8988T (cell line): ENCODE results near the gene RNF130.
"Not testable (repeated sequence)": the region's sequence is repeated elsewhere in the genome, so short reads cannot be mapped to it uniquely, and the experiment has no call there.

ENCODE experiments used
- DNase-seq: peaks from one replicate; pipeline ENCODE4 v3.0.0; 2011

RNF130 gene

DNA sequence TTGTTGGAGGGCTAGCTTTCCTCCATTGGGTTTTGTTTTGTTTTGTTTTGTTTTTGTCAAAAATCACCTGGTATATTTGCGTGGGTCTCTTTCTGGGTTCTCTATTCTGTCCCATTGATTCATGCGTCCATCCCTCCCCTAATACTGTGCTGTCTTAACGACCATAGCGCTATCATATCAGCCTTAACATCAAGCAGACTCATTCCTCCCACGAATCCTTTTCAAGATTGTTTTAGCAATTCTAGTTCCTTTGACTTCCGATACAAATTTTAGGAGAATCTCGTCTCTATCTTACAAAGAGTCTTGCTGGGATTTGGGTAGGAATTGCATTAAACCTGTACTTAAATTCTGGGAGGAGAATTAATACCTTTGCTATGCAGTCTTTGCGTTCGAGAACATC is 31.1 kb upstream of the RNF130 start:
- no peak for DNase-seq

DNA sequence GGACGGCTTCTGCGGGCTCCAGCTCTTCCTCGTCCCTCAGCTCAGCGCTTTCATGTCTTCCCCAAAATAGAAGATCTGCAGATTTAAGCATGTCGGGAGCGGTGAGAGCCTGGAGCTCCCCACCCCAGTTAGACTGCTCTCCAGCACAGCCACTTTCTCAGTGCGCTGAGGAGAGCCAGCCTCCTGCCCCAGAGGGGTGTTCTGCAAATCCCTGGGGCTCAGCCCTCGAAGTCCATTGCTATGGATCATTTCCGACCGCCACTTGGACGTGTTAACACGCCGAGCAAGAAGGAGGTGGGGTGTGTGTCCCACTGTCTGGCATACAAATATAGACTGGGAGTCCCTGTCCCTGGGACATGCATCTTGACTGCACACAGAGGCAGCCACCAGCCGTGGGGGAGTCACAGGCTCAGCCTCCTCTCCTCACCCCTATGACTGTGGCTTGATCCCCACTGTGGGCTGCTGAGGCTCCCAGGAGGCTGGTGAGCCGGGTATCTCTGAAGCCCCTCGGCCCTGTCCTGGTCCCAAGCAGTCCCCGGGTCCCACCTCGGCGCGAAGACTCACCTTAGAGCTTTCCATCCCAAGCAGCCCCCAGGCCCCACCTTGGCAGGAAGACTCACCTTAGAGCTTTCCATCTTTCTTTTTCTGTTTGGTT is 30.0 kb upstream of the RNF130 start:
- no peak for DNase-seq

- no peak for DNase-seq
Observed at GRCh38 chr5:180100621-180101450, 29.3 kb upstream of the RNF130 start.

- no peak for DNase-seq
Observed at GRCh38 chr5:180099733-180100611, 28.4 kb upstream of the RNF130 start.

GRCh38 chr5:180098991-180099732 is 27.6 kb upstream of the RNF130 start:
- no peak for DNase-seq

DNA sequence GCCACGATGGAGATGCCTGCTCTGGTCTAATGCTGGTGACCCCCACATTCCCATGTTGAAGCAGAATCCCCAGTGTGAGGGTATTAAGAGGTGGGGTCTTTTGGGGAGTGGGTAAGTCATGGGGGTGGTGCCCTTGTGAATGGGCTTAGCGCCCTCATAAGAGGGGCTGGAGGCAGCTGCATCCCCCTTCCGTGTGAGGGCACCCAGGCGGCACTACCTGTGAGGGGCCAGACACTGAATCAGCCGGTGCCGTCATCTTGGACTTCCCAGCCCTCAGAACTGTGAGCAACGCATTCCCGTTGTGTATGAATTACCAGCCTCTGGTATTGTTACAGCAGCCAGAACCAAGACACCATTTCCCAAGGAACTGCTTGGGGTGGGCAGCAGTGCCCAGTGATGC is 27.0 kb upstream of the RNF130 start:
- no peak for DNase-seq

GRCh38 chr5:180097926-180098325 is 26.4 kb upstream of the RNF130 start:
- no peak for DNase-seq

- no peak for DNase-seq
Observed at GRCh38 chr5:180097163-180097894, 25.8 kb upstream of the RNF130 start.

DNA sequence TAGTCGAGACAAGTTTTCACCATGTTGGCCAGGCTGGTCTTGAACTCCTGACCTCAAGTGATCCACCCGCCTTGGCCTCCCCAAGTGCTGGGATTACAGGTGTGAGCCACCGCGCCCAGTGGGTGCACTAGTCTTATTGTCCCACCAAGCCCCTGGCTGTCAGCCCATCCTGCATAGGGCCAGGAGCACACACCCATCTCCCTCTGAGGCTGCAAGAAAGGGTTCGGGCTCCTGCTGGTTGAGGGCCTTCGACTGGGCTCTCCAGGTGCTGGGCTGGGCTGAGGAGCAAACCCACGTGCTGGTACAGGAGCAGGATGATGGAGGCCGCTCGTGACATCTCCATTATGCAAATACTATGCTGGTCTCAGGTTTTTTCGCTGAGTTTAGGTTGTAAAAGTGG is 25.1 kb upstream of the RNF130 start:
- no peak for DNase-seq

DNA sequence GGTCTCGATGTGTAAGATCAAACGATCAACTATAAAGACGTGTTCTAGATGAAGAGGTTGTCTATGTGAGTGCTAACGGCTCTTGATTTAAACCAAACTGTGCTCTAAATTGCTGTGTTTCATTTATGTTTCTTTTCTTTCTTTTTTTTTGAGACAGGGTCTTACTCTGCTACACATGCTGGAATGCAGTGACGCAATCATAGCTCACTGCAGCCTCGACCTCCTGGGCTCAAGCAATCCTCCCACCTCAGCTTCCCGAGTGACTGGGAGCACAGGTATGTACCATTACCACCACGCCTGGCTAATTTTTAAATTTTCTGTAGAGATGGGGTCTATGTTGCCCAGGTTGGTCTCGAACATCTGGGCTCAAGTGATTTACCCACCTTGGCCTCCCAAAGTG is 24.0 kb upstream of the RNF130 start:
- no peak for DNase-seq

- no peak for DNase-seq
Observed at GRCh38 chr5:180093651-180094382, 22.3 kb upstream of the RNF130 start.

- DNase-seq = no peak
Observed at GRCh38 chr5:180093241-180093640, 21.7 kb upstream of the RNF130 start.

- no peak for DNase-seq
Observed at GRCh38 chr5:180090769-180091546, 19.4 kb upstream of the RNF130 start.

DNA sequence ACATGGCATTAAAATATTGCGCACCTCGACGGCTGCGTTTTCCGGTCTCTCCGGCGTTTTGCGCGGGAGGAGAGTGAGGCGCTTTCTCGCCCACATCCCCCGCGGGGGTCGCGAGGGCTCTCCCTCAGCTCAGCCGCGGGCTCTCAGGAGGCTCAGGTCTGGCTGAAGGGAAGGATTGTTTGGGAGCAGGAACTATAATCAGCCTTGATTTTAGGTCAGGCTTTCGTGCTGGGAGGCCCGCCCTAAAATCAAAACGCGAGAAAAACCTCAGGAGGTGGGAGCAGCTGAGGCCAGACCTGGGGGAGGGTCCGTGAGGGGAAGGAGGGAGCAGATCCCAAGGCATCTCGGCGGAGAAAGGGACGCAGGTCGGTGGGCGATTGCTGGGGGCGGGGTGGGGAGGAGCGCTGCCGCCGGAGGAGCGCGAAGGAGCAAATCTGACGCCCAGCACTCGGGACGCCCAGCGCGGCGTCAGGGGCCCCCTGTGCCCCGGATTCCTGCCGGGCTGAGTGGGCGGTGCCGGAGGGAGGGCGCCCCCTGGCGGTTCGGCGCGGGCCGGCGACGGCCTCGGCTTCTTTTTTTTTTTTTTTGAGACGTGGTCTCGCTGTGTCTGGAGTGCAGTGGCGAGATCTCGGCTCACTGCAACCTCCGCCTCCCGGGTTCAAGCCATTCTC is 18.7 kb upstream of the RNF130 start:
- peak; percentile 67 for DNase-seq

DNA sequence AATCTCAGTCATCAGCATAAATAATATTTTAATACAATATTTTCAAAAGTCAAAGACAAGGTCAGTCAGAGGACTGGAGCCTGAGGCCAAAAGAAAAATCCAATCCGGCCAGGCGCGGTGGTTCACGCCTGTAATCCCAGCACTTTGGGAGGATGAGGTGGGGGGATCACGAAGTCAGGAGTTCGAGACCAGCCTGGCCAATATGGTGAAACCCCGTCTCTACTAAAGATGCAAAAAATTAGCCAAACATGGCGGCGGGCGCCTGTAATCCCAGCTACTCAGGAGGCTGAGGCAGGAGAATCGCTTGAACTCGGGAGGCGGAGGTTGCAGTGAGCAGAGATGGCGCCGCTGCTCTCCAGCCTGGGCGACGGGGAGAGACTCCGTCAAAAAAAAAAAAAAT is 18.1 kb upstream of the RNF130 start:
- DNase-seq = not testable (repeated sequence)

DNA sequence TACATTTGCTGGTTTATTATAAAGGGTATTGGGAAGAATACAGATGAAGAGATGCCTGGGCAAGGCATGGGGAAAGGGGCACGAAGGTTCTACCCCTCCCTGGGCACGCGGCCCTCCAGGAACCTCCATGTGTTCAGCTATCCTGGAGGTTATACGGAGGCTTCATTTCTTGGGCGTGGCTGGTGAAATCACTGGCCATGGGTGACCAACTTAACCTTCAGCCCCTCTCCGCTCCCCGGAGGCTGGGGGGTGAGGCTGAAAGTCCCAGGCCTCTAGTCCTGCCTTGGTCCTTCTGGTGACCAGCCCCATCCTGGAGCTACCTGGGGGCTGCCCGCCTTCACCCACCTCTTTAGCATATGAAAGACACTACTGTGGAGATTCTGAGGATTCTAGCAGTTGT is 17.0 kb upstream of the RNF130 start:
- no peak for DNase-seq

DNA sequence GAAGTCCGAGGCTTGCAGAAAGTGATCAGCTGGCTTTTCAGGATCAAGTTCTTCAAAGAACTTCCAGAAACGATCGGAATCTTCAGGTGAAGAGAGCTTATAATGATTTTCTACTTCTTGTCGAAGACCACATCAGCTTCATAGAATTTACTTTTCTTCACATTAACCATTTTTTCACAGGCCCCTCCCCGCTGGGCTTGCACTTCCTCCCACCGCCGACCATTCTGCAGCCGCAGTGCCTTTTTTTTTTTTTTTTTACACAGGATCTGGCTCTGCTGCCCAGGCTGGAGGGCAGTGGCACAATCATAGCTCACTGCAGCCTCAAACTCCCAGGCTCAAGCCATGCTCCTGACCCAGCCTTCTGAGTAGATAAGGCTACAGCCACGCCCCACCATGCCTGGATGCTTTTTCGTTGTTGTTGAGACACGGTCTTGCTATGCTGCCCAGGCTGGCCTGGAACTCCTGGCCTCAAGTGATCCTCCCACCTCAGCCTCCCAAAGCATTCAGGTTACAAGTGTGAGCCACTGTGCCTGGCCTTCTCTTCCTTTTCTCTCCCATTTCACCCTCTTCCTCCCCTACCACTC is 15.3 kb upstream of the RNF130 start:
- no peak for DNase-seq

- no peak for DNase-seq
Observed at GRCh38 chr5:180085837-180086236, 14.3 kb upstream of the RNF130 start.
